Activated CD4-positive, alpha-beta T cell treated with anti-CD3 and anti-CD28 coated beads for 48 hours (primary cell): ENCODE measurements around the gene FAXC.
"Not testable (repeated sequence)": the region's sequence is repeated elsewhere in the genome, so short reads cannot be mapped to it uniquely, and the experiment has no call there.

Experiments used
- DNase-seq: peaks from one replicate; pipeline ENCODE4 v3.0.0-alpha.2; 2020

Gene FAXC

GRCh38 chr6:99276747-99277146 is 72.7 kb downstream of the FAXC start:
- no peak for DNase-seq

- DNase-seq: no peak
Measured at GRCh38 chr6:99270826-99271225, 78.6 kb downstream of the FAXC start.

- DNase-seq: no peak
Measured at GRCh38 chr6:99270030-99270429, 79.4 kb downstream of the FAXC start.

DNA sequence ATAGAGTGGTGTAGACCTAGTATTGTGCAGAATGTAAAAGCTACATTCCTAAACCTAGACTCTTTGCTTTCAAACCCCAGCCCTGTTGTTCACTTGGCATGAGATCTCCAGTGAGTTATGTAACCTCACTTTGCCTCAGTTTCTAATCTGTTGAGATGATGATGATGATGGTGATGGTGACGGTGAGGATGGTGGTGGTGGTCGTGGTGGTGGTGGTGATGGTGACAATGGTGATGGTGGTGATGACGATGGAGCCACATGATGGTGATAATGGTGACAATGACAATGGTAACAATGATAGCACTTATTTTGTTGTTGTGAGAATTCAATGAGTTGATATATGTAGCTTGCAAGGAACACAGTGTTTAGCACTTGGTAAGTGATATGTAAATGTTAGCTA is 80.3 kb downstream of the FAXC start:
- no peak for DNase-seq

- DNase-seq: not testable (repeated sequence)
Measured at GRCh38 chr6:99266996-99267395, 82.5 kb downstream of the FAXC start.

DNA sequence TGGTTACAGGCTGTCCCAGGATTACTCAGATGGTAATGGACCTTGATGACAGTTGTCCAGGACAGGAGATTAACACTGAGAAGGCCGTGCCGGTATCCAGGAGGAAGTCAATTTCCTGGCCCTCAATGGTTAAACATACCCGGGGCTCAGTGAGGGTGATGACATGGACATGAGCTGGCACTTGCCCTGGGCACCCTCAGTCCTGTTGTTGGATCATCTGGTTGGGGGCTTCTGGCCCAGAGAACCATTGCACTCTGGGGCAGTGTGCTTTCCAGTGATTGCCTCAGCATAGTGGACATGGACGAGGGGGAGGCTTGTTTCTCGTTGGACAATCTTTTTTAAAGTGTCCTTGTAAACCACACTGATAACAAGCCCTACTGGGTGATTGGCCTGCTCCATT is 84.0 kb downstream of the FAXC start:
- not testable (repeated sequence) for DNase-seq

- DNase-seq: no peak
Measured at GRCh38 chr6:99254616-99255550, 94.6 kb downstream of the FAXC start.

DNA sequence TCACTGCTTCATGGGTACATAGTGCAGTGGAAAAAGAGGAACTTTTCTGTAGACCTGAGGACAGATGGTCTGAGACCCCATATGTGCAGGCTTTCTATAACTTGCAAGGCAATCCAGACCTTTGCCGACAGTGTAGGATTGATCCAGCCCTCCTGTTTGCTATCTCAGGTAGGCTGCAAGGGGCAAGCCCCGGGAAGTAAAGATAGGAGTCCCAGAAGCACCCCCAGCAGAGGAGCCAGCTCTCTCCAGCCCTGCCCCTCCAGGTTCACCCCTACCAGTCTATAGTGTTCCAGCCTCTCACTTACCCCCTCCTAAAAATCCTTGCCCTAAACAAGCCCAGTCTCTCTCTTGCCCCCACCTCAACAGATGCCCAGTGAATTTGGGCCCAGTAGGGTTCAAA is 96.2 kb downstream of the FAXC start:
- DNase-seq: no peak

DNA sequence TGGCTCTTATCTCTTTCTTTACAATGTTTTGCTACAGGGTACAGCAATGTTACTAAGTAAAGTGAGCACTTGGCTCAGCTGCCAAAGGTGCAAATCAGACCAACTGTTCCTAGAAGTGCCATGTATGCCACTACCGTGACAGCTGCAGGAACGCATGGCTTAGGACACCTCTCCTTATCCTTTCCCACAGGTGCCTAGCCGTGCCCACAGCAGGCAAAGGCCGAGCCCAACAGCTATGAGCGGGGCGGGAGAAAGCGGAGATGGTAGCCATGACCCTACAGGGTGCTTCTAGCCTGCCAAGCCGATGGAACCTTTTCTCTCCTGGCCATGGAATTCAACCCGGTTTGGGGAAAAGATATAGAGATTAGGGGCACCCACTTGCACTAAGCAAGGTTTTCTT is 97.1 kb downstream of the FAXC start:
- DNase-seq: no peak

DNA sequence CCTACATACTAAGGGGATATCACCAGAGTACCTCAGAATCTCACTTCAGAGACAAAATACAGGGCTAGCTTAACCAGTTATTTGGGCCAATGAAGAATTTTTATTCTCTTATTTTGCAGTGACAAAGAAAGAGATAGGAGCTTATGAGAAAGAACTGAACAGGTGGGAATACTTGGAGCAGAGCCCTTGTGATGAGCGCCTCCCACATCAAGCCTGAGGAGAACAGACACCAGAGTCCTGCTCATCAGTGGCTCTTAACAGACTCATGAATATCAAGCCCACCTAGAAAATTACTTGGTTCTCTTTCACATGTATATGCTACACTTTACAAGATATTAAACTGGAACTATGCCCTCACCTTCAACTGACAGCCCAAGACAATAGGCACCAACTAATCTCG is 99.0 kb downstream of the FAXC start:
- no peak for DNase-seq

GRCh38 chr6:99246602-99247001 is 102.9 kb downstream of the FAXC start:
- DNase-seq: no peak

DNA sequence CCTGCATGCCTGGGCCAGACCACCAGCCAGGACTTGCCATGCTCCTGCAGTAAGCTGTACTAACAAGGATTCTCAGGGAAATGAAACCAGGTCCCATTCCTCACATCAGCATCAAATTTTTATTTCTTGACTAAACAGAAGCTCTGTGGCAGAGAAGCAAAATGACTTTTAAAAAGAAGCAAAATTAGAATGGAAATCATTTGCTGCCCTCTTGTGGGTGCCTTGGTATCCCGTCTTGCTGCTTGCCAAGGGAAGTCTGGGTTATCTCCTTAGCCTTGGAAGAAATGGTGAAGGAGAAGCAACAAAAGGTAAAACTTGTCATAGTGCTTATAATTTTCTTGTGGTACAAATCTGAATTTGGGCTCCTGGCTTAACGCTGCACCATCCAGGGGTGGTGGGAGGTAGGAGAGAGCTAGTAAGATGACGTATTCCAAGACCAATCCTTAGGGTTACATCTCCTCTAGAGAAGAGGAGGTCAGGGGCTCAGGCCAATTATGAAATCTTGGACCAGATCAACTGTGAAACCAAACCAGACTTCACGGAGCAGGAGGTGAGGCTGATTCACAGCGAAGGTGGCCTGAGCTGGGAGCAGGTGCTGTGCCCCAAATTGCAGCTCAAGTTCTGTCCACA is 107.5 kb downstream of the FAXC start:
- peak; percentile 6 for DNase-seq

- no peak for DNase-seq
Measured at GRCh38 chr6:99236010-99236409, 113.5 kb downstream of the FAXC start.

- no peak for DNase-seq
Measured at GRCh38 chr6:99233219-99233618, 116.3 kb downstream of the FAXC start.

DNA sequence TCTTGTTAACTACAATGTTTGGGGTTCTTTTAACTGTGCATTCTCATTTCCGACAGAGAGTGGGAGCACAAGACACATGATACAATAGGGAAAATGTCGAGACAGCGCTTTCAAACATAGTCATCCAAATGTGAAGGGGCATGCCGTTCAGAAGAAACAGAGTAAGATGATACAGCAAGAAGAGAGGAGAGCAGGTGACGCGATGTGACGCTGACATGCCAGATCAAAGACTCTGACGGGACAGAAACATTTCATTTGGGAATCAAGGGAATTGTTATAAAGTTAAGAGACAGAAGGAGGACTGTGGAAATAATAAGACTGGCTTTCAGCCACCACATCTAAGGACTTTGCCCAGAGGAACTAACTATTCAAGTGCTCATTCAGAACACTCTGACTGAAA is 117.4 kb downstream of the FAXC start:
- DNase-seq: no peak

DNA sequence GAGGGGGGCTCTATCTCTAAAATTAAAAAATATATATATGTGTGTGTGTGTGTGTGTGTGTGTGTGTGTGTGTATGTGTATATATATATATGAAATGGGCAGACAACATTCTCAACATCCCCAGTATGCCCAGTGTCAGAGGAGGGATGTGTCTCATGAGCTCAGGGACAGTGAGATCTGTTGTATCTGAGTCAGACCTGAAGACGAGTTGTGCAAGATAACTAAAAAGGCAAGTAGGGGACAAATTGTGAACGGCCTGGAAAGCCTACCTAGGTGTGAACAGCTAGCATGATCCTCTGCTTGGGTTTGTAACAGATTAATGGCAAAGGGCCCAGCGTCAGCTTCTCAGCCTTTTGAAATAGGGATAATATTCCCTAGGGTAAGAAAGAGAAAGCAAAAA is 124.3 kb downstream of the FAXC start:
- no peak for DNase-seq
